HG02884 (cell line): ENCODE measurements around the gene DDO.

ENCODE experiments used
- ATAC-seq: cut with Tn5 transposase; IDR thresholded peaks from one replicate; pipeline ENCODE4 v1.9.1; 2021; ENCODE audit warnings: mild to moderate bottlenecking, moderate library complexity; ENCODE audit not compliant: unreplicated experiment

Gene DDO

DNA sequence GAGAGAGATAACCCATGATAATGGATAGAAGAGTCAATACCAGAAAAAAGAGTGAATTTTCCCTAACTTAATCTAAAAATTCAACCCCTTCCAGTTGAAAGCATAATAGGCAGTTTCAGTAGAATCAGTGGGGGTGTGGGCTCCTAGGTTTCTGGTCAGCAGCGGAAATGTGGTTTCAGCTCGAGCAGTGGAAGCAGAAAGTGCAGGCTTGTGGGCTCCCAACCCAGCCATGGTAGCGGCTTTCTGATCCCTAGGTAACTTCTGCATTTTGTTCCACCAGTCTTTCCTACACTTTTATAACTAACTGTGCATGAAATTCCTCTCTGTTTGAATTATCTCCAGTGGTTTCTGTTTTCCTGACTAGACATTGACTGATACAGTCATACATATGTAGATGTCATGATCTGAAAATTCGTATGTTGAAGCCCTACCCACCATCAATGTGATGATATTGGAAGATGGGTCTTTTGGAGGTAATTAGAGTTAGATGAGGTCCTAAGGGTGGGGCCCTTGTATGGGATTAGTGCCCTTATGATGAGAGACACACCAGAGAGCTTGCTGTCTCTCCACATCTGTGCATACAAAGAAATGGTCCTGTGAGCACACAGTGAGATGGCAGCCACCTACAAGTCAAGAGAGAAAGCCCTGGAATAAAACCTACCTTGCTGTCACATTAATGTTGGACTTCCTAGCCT, 6.5 kb upstream of the DDO start:
- ATAC-seq = no peak

DNA sequence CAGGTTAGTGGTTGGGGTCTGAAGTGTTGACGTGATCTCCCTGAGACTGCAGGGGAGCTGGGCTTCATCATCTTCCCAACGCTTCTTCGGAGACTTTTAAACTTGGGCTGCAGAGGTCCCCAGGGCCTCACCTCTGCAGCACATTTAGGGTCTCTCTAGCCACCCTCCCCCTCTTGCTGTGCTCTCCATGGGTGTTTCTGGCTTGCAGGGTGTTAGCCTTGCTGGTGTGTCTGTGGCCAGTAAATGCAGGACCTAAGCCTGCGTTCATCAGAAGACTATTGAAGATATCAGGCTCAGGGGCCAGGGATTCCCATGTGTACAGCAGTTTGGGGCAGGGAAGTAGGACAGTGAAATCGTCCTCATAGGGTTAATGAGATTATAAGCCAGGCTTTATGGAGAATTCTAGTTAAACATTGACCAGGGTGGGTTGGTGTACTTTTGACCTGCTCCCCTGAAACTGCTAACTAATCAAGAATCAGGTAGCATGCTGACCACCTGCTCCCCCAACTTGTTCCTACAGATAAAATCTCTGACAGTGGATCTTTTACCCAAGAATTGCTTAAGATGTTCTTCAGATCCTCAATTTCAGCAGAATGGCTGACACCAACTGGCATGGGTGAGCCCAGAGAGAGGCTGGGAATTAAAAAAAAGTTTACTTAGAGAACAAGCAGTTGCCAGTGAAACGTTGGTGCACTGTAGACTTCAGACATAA, 3.8 kb upstream of the DDO start:
- no peak for ATAC-seq

GRCh38 chr6:110418594-110418993, 3.2 kb upstream of the DDO start:
- ATAC-seq = no peak

DNA sequence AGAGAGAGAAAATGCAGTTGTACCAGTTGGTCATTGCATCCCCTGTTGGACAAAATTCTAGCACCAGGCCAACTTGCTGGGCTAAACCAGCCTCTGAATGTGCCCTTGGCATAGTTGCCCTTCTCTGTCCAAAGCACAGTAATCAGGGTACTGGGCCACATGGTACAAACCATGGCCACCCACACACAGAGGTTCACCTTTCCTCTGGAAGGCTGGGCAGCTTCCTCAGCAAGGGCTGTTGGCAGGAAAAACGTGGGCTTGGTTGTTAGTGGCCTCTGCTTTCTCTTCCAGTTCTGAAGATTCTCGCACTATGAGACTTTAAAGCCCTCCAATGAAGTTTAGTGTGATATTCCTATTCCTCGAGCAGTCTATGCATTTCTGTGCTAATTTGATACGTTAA, 706 bp downstream of the DDO start:
- no peak for ATAC-seq

DNA sequence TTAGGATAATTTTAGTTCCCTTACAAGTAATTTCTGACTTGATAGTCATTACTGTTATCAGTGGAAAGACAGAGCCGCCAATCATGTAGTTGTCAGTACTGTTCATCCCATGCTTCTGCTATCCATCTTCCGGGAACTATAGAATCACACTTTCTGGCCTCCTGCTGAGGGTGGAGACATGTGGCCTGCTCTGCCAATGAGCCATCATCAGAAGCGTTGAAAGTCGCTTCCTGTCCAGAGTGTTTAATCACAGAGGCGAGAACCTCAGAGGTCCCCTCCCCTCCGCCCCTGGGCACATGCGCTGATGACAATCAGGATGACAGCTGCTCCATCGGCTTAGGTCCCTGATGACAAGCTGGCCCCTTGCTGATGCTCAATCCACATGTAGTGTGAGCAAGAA, 3.0 kb downstream of the DDO start:
- no peak for ATAC-seq

DNA sequence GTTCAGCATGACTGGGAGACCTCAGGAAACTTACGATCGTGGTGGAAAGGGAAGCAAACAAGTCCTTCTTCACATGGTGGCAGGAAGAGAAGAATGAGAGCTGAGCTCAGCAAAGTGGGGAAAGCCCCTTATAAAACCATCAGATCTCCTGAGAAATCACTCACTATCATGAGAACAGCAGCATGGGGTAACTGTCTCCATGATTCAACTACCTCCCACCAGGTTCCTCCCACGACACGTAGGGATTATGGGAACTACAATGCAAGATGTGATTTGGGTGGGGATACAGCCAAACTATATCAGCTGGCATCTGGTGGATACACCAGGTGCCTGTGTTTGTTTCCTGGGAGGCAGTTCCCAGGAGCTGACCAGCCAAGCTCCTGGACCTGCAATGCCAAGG, 4.9 kb downstream of the DDO start:
- ATAC-seq = no peak

DNA sequence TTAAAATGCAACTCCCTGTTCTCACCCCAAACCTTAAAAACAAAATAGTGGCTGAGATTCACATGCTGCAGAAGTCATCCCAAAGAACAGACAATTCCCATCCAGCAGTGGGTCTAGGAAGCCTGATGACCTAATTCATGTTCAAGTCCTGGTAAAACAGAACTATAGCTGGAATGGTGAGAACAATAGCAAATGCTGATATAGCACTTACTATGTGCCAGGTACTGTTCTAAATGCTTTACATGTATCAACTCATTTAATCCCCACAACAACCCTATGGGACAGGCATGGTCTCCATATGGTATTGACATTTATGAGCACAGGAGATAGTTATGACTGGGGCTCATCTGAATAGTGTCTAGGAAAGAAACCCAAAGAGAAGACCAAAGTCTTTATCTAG, 5.6 kb downstream of the DDO start:
- ATAC-seq = no peak

DNA sequence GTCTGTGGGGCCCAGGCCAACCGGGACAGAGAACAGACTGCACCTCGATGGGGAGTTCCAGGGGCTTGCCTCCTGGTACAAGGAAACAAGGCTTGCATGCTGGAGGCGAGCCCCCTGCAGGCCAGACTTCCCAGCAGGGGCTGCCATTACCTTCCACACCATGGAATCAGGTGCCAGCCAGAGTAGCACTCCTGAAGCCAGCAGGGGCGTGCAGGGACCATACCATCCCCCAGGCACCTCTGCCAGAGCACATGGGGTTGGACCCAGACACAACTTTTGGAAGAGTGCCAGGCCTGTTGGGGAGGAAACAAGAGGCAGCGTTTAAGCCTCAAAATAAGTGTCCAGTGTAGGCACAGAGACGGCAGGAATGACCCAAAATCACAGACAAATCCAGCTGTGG, 6.5 kb downstream of the DDO start:
- ATAC-seq = no peak

DNA sequence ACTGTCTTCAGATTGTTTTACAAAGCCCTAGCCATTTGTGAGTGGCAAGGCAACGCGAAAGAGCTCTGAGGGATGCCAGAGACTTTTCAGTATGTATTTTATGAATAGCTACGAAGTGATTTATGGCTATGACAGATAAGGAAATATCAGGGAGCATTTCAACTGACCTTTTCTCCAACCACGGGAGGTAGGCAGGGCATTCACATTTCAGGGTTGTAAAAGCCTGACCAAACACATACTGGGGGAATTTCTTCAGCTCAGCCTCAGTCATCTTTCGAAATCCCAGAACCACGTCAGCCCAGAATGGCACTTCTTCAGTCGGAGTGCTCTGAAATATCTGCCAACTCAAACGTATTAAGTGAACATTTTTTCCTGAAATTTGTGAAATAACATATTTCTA, 10.8 kb downstream of the DDO start:
- ATAC-seq = no peak

DNA sequence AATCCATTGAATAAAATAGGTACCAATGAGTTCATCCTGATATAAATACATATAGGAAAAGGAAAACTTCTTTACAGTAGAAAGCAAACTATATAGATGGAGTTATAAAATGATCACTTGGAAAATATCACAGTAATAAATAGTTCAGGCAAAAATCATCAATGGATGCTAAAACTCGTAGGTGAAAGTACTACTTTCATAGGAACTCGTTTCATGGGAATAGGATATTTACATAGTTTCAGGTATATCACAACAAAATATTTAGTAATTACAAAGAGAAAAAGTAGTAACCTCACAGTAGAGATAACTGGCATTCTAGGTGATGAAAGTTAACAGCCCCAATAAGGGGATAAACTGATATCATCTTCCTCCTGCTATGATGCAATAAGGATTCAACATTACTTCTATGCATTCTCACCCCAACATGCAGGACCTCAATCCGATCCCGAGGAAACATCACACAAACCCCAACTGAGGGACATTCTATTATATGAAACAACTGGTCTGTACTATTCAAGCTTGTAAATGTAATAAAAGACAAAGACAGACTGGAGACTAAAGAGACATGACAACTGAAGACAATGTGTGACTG, 13.7 kb downstream of the DDO start:
- no peak for ATAC-seq

DNA sequence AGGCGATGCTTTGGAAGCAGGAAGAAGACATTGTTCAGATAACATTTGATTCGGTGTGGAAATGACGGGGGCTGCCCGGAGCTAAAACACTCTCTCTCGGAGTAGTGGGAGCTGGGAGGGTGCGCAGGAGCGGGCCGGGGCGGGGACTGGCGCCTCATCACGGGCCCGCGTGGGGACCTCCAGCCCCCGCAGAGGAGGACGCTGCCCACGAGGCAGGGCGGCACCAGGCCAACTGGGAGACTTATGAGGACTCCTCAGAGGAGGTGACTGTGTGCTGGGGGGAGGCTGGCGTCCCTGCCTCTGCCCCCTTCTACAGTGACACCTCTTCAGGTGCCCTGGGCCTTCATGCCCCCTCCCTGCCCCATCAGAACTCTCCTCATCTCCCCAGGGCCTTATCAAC, 15.2 kb downstream of the DDO start:
- ATAC-seq = no peak

DNA sequence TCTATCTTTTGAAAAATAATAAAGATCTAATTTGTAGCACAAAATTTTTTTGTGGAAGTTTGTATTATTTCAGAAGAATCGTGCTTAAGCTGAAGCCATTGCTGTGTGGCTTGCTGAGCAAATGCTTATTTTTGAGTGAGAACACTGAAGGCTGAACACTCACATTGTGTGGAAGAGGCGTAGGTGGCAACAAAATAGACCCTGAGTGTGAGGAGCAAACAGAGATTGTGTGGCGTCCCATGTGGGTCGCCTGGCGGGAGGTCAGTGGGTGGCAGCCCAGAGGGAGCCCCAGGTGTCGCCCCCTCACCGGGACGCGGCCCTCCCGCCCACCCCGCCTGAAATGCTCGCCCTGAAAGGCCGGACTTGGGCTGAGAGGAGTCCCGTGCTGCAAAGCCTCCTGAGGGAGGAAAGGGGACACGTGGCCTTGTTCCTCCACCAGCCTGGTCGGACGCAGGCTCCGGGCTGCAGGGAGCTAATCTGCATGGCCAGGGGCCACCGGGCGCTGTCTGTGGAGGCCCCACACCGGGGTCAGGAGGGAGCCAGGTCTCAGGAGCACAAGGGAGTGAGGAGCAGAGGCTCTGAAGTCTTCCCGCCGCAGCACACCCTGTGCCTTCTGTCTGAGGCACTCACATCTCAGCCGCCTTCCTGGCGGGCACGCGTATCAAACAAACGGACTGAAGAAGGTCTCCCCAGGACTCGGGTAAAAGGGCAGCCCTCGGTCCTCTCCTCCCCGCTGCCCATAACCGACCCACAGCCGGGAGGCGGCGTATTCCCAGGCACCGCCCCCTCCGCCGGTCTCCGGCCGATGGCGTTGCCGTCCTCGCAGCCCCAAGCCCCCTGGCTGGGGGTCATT, 15.9 kb downstream of the DDO start:
- ATAC-seq = no peak

- ATAC-seq = no peak
Observed at GRCh38 chr6:110398778-110399177, 16.6 kb downstream of the DDO start.

- no peak for ATAC-seq
Observed at GRCh38 chr6:110395221-110395620, 20.2 kb downstream of the DDO start.

- ATAC-seq = no peak
Observed at GRCh38 chr6:110394409-110394808, 21.0 kb downstream of the DDO start.

DNA sequence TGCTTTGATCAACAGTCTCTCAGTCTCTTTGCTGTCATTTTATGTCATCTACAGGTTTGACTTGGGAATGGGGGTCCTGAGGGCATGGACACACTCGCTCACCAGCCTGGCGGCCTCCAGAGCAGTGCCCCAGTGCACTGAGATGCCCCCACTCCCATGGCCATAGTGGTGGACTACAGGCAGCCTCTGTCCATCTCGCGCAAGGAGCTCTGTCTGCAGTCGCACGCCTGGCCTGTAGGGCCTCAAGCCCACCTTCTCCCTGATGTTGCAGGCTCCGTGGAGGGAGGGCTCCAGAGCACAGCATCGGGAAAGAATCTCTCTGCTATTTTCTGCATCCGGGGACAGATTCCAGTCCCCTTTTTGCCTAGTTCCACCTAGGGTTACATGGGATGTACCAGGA, 22.6 kb downstream of the DDO start:
- no peak for ATAC-seq

- ATAC-seq = no peak
Observed at GRCh38 chr6:110390404-110390803, 25.0 kb downstream of the DDO start.

- no peak for ATAC-seq
Observed at GRCh38 chr6:110389689-110390382, 25.5 kb downstream of the DDO start.

- ATAC-seq = no peak
Observed at GRCh38 chr6:110387986-110388385, 27.4 kb downstream of the DDO start.

DNA sequence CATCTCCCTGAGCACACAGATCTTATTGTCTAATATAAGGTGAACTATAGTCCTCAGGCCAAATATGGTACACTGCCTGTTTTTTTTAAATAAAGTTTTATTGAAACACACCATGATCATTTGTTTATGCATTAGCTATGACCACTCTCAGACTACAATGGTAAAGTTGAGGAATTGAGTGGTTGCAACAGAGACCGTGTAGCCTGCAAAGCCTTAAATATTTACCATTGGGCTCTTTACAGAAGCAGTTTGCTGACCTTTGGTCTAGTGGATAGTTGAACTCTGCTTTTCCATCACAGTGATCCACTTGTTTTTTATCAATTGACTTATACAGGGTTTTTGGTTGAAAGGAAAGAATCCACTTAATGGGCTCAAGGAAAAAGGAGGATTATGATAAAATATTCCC, 29.9 kb downstream of the DDO start:
- no peak for ATAC-seq

- ATAC-seq = no peak
Observed at GRCh38 chr6:110378552-110378951, 36.8 kb downstream of the DDO start.
